CD4-positive, CD25-positive, alpha-beta regulatory T cell (primary cell): Measurements from ENCODE around the gene SLC39A7. TPM values are rescaled to one million over a fixed set of nuclear protein-coding genes. Genes with fewer than 3 reads are reported as not detected.
A peak's percentile ranks its signal among the peaks of the same experiment; 100 is the strongest.

Experiments
- ATAC-seq, 2 donors: fragments of 150-1000 bp; cut with Tn5 transposase; one replicate each; pipeline ENCODE4 v1.10.0; 2021; ENCODE audit warnings: low read depth in 2 of 2, moderate number of reproducible peaks in 2 of 2, moderate library complexity in 1 of 2
- DNase-seq, 3 donors: peaks; one replicate each; pipeline versions ENCODE4 v3.0.0 to v3.0.0-alpha.2; 2012 to 2022; ENCODE audit warnings: mixed read lengths in 1 of 3
- H3K27ac ChIP-seq: one replicate; pipeline ENCODE4 v1.7.0; 2013; ENCODE audit warnings: mild to moderate bottlenecking, low read length; ENCODE audit not compliant: insufficient read depth, poor library complexity, severe bottlenecking
- H3K27me3 ChIP-seq: one replicate; pipeline ENCODE4 v1.7.0; 2013; ENCODE audit warnings: low read length; ENCODE audit not compliant: control insufficient read depth, insufficient read depth
- H3K36me3 ChIP-seq: one replicate; pipeline ENCODE4 v1.7.0; 2013; ENCODE audit warnings: mild to moderate bottlenecking, low read length, moderate library complexity; ENCODE audit not compliant: control insufficient read depth, insufficient read depth
- H3K4me1 ChIP-seq: 2 replicates; pipeline ENCODE4 v1.7.0; 2013; ENCODE audit warnings: mild to moderate bottlenecking, low read length; ENCODE audit not compliant: insufficient read depth, control insufficient read depth, poor library complexity, severe bottlenecking
- H3K4me3 ChIP-seq: one replicate; pipeline ENCODE4 v1.7.0; 2013; ENCODE audit warnings: low read depth, mild to moderate bottlenecking, low read length, moderate library complexity
- H3K9me3 ChIP-seq, 2 experiments: 1 replicate in 1 of 2; 2 replicates in 1 of 2; pipeline ENCODE4 v1.7.0; 2013; ENCODE audit warnings: low read length in 2 of 2, mild to moderate bottlenecking in 1 of 2, moderate library complexity in 1 of 2; ENCODE audit not compliant: control insufficient read depth in 2 of 2
- H3K27ac Mint-ChIP-seq, 3 donors: one replicate each; pipeline ENCODE4 v1.8.0; 2020 to 2022; ENCODE audit warnings: mild to moderate bottlenecking in 3 of 3, mixed read lengths in 3 of 3, moderate library complexity in 2 of 3
- H3K27me3 Mint-ChIP-seq: one replicate; pipeline ENCODE4 v1.8.0; 2022; ENCODE audit warnings: mild to moderate bottlenecking, mixed read lengths
- H3K36me3 Mint-ChIP-seq: one replicate; pipeline ENCODE4 v1.8.0; 2020; ENCODE audit warnings: mixed read lengths
- H3K4me1 Mint-ChIP-seq, 4 donors: one replicate each; pipeline ENCODE4 v1.8.0; 2020 to 2022; ENCODE audit warnings: mixed read lengths in 4 of 4, mild to moderate bottlenecking in 1 of 4
- H3K4me3 Mint-ChIP-seq, 4 donors: one replicate each; pipeline ENCODE4 v1.8.0; 2020 to 2022; ENCODE audit warnings: mild to moderate bottlenecking in 4 of 4, mixed read lengths in 4 of 4, moderate library complexity in 3 of 4
- H3K9me3 Mint-ChIP-seq, 7 donors: one replicate each; pipeline ENCODE4 v1.8.0; 2020 to 2022; ENCODE audit warnings: mixed read lengths in 7 of 7, mild to moderate bottlenecking in 3 of 7, moderate library complexity in 2 of 7
- polyA plus RNA-seq, 4 donors: library from polyadenylated mRNA; unstranded; fragments of 300-500 nt; fragmentation: Illumina TruSeq; gene quantifications; one replicate each; pipeline ENCODE4 v1.2.3, GENCODE V29; 2021
- total RNA-seq: library from RNA; stranded (reverse); gene quantifications from one replicate; pipeline ENCODE4 v1.2.3, GENCODE V29; 2022

Gene SLC39A7
- total and polyA plus RNA-seq, 5 donors from 2014 or later = 11.4 to 27.3 (median 24.1) TPM

DNA sequence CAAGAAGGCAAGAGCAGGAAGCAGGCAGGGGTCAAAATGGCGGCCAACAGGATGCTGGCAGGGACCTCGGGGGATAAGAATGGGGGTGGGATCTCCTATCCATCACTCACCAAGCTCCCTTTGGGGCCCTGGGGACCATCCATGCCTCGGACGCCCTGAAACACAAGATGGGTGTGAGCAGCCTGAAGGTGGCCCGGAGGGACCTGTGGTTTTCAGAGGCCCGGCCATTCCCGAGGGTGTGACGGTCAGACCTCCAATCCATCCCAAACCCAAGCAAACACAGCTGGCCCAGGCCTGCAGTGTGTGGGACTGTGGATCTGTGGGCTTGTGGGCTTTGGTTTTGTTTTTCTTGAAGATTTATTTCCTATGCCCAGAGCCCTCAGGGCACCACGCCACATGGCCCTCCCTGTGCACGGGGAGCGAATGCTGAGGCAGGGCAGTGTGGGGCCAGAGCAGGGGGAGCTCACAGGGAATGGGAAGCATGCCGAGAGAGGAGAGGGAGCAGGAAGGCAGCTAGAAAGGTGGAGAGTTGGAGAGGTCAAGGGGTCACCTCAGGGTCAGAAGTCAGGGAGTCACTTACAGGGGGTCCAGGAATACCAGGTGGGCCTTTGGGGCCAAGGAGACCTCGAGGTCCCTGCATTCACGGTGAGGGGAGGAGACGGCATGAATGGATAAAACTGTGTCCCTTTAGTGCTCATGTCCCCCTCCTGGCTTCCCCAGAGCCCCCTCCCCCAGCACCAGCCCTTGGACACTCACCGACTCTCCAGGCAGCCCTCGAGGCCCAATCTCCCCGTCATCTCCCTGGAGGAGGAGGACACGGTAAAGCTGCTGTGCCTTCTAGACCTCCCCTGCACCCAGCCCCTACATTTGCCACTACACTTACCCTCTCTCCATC lies 22.9 kb upstream of the SLC39A7 start:
- no peak for ATAC-seq
- Histone ChIP-seq H3K4me3 (no peak overlapping the region), H3K27me3 (no peaks in the 10 kb centered on the region), H3K27ac (no peak overlapping the region), H3K36me3 (no peaks in the 10 kb centered on the region), H3K9me3 (no peaks in the 10 kb centered on the region), H3K4me1 (peaks cover under 1% of the 10 kb centered on the region)
- DNase-seq = no peak
- Mint-ChIP-seq H3K4me3 (no peak overlapping the region), H3K27me3 (peaks cover 22% of the 10 kb centered on the region), H3K4me1 (peaks cover 0 to 5% (median 3%) of the 10 kb centered on the region in 4 donors), H3K36me3 (peaks cover 3% of the 10 kb centered on the region), H3K27ac (peak overlapping the region; percentile 49 to 79 (median 63)), H3K9me3 (peaks cover 0 to 3% (median under 1%) of the 10 kb centered on the region in 7 donors)

DNA sequence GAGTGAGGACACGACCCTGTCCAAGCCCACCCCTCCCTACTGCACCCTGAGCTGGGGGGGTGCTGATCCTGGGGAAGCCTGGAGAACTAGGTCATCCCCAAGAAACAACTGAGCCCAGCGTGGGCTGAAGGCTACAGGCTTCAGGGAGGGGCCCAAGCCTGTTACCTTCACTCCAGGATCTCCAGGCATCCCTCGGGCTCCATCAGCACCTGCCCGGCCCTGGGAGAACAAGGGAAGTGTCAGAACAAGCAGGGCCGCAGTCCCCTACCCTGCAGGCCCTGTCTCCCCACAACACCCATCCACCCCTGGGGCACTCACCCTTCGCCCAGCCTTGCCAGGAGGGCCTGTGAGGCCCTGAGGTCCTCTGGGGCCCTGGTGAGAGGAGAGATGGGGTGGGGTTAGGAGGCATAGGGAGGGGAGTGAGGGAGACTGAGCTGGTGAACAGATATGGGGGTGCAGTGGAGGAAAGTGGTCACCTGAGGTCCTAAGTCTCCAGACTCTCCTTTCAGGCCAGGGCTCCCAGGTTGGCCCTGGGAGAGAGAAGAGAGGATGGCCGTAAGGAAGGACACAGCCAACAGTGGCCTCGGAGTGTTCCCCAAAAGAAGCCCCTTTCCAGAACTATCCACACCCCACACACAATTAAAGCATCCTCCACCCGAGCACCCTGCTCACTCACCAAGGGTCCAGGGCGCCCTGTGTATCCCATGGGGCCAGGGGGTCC lies 21.8 kb upstream of the SLC39A7 start:
- DNase-seq = no peak
- H3K27me3 Mint-ChIP-seq = peaks cover 22% of the 10 kb centered on the region
- Histone ChIP-seq H3K27ac (no peak overlapping the region), H3K27me3 (no peaks in the 10 kb centered on the region), H3K9me3 (no peaks in the 10 kb centered on the region), H3K36me3 (no peaks in the 10 kb centered on the region), H3K4me1 (peaks cover 12% of the 10 kb centered on the region), H3K4me3 (no peak overlapping the region)
- H3K36me3 Mint-ChIP-seq = peaks cover 11% of the 10 kb centered on the region
- H3K4me1 Mint-ChIP-seq = peaks cover 9 to 16% (median 14%) of the 10 kb centered on the region in 4 donors
- H3K27ac Mint-ChIP-seq = peak overlapping the region in 1 of 3 donors; percentile 63
- no peak for ATAC-seq
- H3K4me3 Mint-ChIP-seq = no peak overlapping the region
- peaks cover 0 to 14% (median 4%) of the 10 kb centered on the region in 7 donors for H3K9me3 Mint-ChIP-seq

DNA sequence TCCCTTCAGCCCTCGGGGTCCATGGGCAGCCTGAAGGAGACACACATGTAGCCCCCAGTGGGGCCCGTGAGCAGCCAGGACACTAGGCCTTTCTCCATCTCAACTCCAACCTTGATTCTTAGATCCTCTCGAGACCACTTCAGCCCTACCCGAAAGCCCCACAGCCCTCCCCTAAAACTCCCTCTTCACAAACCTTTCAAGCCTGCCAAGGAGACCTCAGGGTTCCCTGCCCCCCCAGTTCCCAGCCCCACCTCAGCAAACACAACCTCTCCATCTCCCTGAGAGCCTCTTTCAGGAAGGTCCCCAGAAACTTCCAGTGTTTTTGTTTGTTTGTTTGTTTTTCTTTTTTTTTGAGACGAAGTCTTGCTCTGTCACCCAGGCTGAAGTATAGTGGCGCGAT lies 19.5 kb upstream of the SLC39A7 start:
- no peak overlapping the region for H3K4me3 Mint-ChIP-seq
- peaks cover 9 to 27% (median 22%) of the 10 kb centered on the region in 4 donors for H3K4me1 Mint-ChIP-seq
- no peaks in the 10 kb centered on the region for H3K36me3 ChIP-seq

DNA sequence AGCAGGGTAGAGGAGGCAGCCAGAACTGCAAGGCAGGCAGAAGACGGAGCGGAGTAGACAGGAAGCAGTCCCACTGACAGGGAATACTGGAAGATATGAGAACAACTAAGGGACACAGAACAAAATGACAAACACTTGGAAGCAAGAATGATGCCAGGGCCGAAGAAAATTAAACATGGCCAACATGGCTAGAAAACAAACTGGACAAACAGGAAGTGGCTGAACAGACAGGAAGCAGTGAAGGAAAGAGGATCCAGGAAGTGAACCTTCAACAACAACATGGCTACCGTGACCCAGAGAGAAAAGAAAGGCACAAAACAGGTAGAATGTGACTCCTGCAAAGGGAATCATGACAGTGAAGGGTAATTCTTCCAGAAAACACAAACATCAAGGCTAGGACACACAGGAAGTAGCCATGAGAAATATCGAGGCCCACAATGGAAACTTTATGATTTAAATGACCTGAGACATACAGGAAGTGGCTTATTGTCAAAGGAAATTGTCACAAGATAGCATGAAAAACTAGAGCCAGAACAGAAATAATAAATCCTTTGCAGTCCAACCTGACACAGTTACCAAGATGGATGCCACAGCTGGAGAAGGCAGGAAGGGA lies 17.5 kb upstream of the SLC39A7 start:
- Histone ChIP-seq H3K27me3 (peaks cover 2% of the 10 kb centered on the region), H3K9me3 (no peaks in the 10 kb centered on the region), H3K36me3 (no peaks in the 10 kb centered on the region), H3K4me3 (peak overlapping the region; percentile 65), H3K4me1 (peaks cover 18% of the 10 kb centered on the region), H3K27ac (no peak overlapping the region)
- H3K4me3 Mint-ChIP-seq = peak overlapping the region in 3 of 4 donors; percentile 28 to 71 (median 67)
- peaks cover 9 to 31% (median 23%) of the 10 kb centered on the region in 4 donors for H3K4me1 Mint-ChIP-seq
- peaks cover 23% of the 10 kb centered on the region for H3K27me3 Mint-ChIP-seq
- H3K27ac Mint-ChIP-seq = peak overlapping the region; percentile 83 to 94 (median 92)
- DNase-seq (peak in 1 of 3 donors; percentile 68), ATAC-seq (peak in 1 of 2 donors; percentile 49)
- H3K36me3 Mint-ChIP-seq = peaks cover 14% of the 10 kb centered on the region
- peaks cover 0 to 15% (median 3%) of the 10 kb centered on the region in 7 donors for H3K9me3 Mint-ChIP-seq

More for the DNA sequence above, 19.5 kb upstream of the SLC39A7 start:
- no peaks in the 10 kb centered on the region for H3K9me3 ChIP-seq
- Mint-ChIP-seq H3K9me3 (peaks cover 0 to 15% (median 3%) of the 10 kb centered on the region in 7 donors), H3K36me3 (peaks cover 11% of the 10 kb centered on the region), H3K27me3 (peaks cover 14% of the 10 kb centered on the region), H3K27ac (peak overlapping the region in 2 of 3 donors; percentile 68 to 91)
- H3K27ac ChIP-seq = no peak overlapping the region
- DNase-seq (no peak), ATAC-seq (no peak)
- H3K27me3 ChIP-seq = no peaks in the 10 kb centered on the region
- H3K4me1 ChIP-seq = peaks cover 18% of the 10 kb centered on the region
- no peak overlapping the region for H3K4me3 ChIP-seq

DNA sequence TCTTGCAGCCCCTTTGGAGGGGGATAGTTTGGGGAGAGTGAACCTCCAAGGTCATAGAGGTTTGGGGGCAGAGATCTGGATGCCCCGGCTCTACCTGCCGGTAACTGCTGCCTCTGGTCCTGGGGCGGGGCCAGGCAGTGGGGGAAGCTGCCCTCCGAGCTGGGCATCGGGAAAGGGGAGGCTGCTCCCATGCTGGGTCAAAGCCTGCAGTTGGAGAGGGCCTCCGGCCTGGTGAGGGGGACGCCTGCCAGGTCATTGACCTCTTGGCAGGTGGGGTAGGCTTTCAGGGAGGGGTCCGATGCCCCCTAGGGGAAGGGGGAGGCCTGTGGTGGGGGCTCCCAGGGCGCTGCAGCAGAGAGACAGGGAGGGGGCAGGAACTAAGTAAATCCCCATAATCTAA lies 15.5 kb upstream of the SLC39A7 start:
- DNase-seq (no peak), ATAC-seq (no peak)
- Histone ChIP-seq H3K4me1 (peaks cover 18% of the 10 kb centered on the region), H3K27ac (no peak overlapping the region), H3K9me3 (no peaks in the 10 kb centered on the region), H3K36me3 (no peaks in the 10 kb centered on the region), H3K27me3 (peaks cover 4% of the 10 kb centered on the region), H3K4me3 (no peak overlapping the region)
- H3K4me3 Mint-ChIP-seq = no peak overlapping the region
- H3K4me1 Mint-ChIP-seq = peaks cover 9 to 34% (median 22%) of the 10 kb centered on the region in 4 donors
- no peak overlapping the region for H3K27ac Mint-ChIP-seq
- H3K27me3 Mint-ChIP-seq = peaks cover 39% of the 10 kb centered on the region
- H3K9me3 Mint-ChIP-seq = peaks cover 1 to 15% (median 3%) of the 10 kb centered on the region in 7 donors
- peaks cover 13% of the 10 kb centered on the region for H3K36me3 Mint-ChIP-seq

- no peaks in the 10 kb centered on the region for H3K9me3 ChIP-seq
- peaks cover 9 to 34% (median 22%) of the 10 kb centered on the region in 4 donors for H3K4me1 Mint-ChIP-seq
- no peak overlapping the region for H3K27ac ChIP-seq
- peaks cover 13% of the 10 kb centered on the region for H3K36me3 Mint-ChIP-seq
- peaks cover 44% of the 10 kb centered on the region for H3K27me3 Mint-ChIP-seq
- H3K9me3 Mint-ChIP-seq = peaks cover 1 to 15% (median 3%) of the 10 kb centered on the region in 7 donors
- no peak overlapping the region for H3K27ac Mint-ChIP-seq
- ATAC-seq (no peak), DNase-seq (no peak)
- H3K27me3 ChIP-seq = peaks cover 5% of the 10 kb centered on the region
- H3K4me1 ChIP-seq = peaks cover 18% of the 10 kb centered on the region
- no peaks in the 10 kb centered on the region for H3K36me3 ChIP-seq
- H3K4me3 Mint-ChIP-seq = no peak overlapping the region
- H3K4me3 ChIP-seq = no peak overlapping the region
These were observed 14.9 kb upstream of the SLC39A7 start for GRCh38 chr6:33185654-33186187.

GRCh38 chr6:33187809-33188208 lies 12.9 kb upstream of the SLC39A7 start:
- H3K4me1 ChIP-seq = peaks cover 28% of the 10 kb centered on the region
- peaks cover 14% of the 10 kb centered on the region for H3K27me3 ChIP-seq
- peaks cover 0 to 11% (median 5%) of the 10 kb centered on the region in 7 donors for H3K9me3 Mint-ChIP-seq
- peak overlapping the region in 1 of 4 donors; percentile 14 for H3K4me3 Mint-ChIP-seq
- no peaks in the 10 kb centered on the region for H3K36me3 ChIP-seq
- H3K4me3 ChIP-seq = no peak overlapping the region
- peak overlapping the region in 1 of 3 donors; percentile 72 for H3K27ac Mint-ChIP-seq
- DNase-seq (no peak), ATAC-seq (no peak)
- H3K27me3 Mint-ChIP-seq = peaks cover 64% of the 10 kb centered on the region
- H3K9me3 ChIP-seq = no peaks in the 10 kb centered on the region
- peaks cover 9 to 44% (median 23%) of the 10 kb centered on the region in 4 donors for H3K4me1 Mint-ChIP-seq
- H3K36me3 Mint-ChIP-seq = peaks cover 13% of the 10 kb centered on the region
- H3K27ac ChIP-seq = no peak overlapping the region
